Lower leg skin (tissue), 4 donors: Measurements from ENCODE around the gene PRPF38B. TPM values are rescaled to one million over a fixed set of nuclear protein-coding genes. Genes with fewer than 3 reads are reported as not detected.

Experiments used
- DNase-seq, 2 donors: peaks; one replicate each; pipeline ENCODE4 v3.0.0-alpha.2; 2019; ENCODE audit warnings: low spot score in 2 of 2
- H3K4me3 ChIP-seq: fragments of 200-600 bp; sonication (generic); 2 replicates; pipeline ENCODE4 v1.5.1; 2017; ENCODE audit warnings: mild to moderate bottlenecking, low read depth; ENCODE audit not compliant: poor library complexity, severe bottlenecking
- CTCF ChIP-seq, 3 donors: fragments of 450-650 bp; IDR thresholded peaks; one replicate each; pipeline ENCODE4 v1.5.1; 2016; ENCODE audit warnings: antibody characterized with exemption in 3 of 3, mild to moderate bottlenecking in 3 of 3, moderate library complexity in 2 of 3
- POLR2A ChIP-seq, 2 donors: fragments of 450-650 bp; IDR thresholded peaks; one replicate each; pipeline ENCODE4 v1.6.1; 2016 to 2017; ENCODE audit warnings: antibody characterized with exemption in 2 of 2, mild to moderate bottlenecking in 1 of 2, moderate library complexity in 1 of 2
- WGBS, 2 donors: methylation state at CpG; one replicate each; pipeline ENCODE4 v1.1.5; 2018; 5-methylcytosine and 5-hydroxymethylcytosine counted together
- intact Hi-C: fragments of 100-400 bp; cut with DNase I; formaldehyde crosslinking; loops from one replicate; pipeline ENCODE4 v1.15.0; 2023; ENCODE audit warnings: low total_unique reads
- total RNA-seq, 4 donors: library from RNA; depleted of rRNA; stranded (reverse); fragments of >200 nt; gene quantifications; one replicate each; pipeline ENCODE4 v1.1.0, GENCODE V29; 2016

Gene PRPF38B
- total RNA-seq, 4 donors from 2014 or later: 12.8 to 38.9 (median 18.4) TPM

- TF ChIP-seq CTCF (IDR thresholded peaks at IDR 0.05) (no peak), POLR2A (IDR thresholded peaks at IDR 0.05) (no peak)
- DNase-seq: no peak
- 97 to 100% methylated on average over 1 of the region's 1 CpG for WGBS, 2 donors
- intact Hi-C loops: no loop called here
- H3K4me3 ChIP-seq: no peak overlapping the region
Observed at GRCh38 chr1:108732398-108732797, 40.3 kb downstream of the PRPF38B start.

- H3K4me3 ChIP-seq: no peak overlapping the region
- DNase-seq: no peak
- WGBS, 2 donors: 95% methylated on average over 1 of the region's 1 CpG
- TF ChIP-seq POLR2A (IDR thresholded peaks at IDR 0.05) (no peak), CTCF (IDR thresholded peaks at IDR 0.05) (no peak)
- intact Hi-C loops: no loop called here
Observed at GRCh38 chr1:108734171-108734865, 42.2 kb downstream of the PRPF38B start.

DNA sequence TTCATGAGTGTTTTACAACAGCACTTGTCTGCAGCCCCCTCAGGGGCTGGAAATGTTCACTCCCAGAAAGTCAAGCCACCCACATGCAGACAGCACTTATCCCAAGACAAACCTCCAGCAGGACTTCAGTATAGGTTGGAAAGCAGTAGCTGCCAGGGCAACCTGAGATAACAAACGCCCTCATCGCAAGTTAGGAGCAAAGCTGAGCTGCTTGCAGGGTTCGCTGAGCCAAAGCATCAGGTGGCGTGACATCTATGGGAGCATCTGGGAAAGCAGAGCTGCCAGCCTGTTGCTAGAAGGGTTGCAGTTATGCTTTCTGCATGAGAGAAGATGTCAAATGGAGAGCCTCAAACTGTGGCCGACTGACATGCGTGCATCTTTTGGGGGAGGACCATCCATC is 50.1 kb downstream of the PRPF38B start:
- 73 to 75% methylated on average over 6 of the region's 6 CpGs for WGBS, 2 donors
- intact Hi-C loops: no loop called here
- no peak overlapping the region for H3K4me3 ChIP-seq
- TF ChIP-seq POLR2A (IDR thresholded peaks at IDR 0.05) (no peak), CTCF (IDR thresholded peaks at IDR 0.05) (no peak)
- DNase-seq: peak in 1 of 2 donors; percentile 46

DNA sequence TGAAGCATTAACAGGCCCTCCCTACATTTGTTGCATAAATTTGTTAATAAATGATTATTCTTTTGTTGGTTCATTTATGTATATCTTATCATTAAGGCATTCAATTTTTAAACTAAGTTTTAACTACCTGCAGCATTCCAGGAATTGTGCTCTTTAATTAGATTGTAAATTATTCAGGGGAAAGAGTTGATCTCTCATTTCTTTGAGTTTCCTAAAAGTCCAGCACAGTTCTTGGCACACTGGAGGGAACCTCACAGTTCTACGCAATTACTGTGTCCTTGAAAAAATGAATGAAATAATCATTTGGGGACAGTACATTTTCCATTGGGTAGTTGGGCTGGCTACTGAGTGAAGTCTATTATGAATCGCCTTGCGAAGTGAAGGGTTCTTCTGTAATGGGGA is 53.9 kb downstream of the PRPF38B start:
- intact Hi-C loops: no loop called here
- DNase-seq: no peak
- WGBS, 2 donors: 35 to 36% methylated on average over 3 of the region's 3 CpGs
- no peak overlapping the region for H3K4me3 ChIP-seq
- no peak for TF ChIP-seq POLR2A (IDR thresholded peaks at IDR 0.05)

GRCh38 chr1:108746382-108747170 is 54.5 kb downstream of the PRPF38B start, which contains the start of gene STXBP3:
Gene STXBP3 (plus strand): TSS chr1:108746674. CDS start chr1:108746738, 64 bp downstream.
- peak; percentile 97 to 100 for DNase-seq
- intact Hi-C loops: no loop called here
- H3K4me3 ChIP-seq: peak within 1 kb of the TSS; percentile 85
- 1% methylated on average over 42 to 68 of the region's 75 CpGs for WGBS, 2 donors
- TF ChIP-seq POLR2A (IDR thresholded peaks at IDR 0.05) (peak in 1 of 2 donors; percentile 80), CTCF (IDR thresholded peaks at IDR 0.05) (peak in 2 of 3 donors; percentile 1 to 81)

- TF ChIP-seq CTCF (IDR thresholded peaks at IDR 0.05): no peak
- TF ChIP-seq POLR2A (IDR thresholded peaks at IDR 0.05): peak in 1 of 2 donors; percentile 22
- WGBS, 2 donors: 0 to 1% methylated on average over 15 of the region's 15 CpGs
- peak overlapping the region; percentile 85 for H3K4me3 ChIP-seq
- intact Hi-C loops: no loop called here
- DNase-seq: peak; percentile 79 to 94
Observed at GRCh38 chr1:108747171-108747850, 55.2 kb downstream of the PRPF38B start.
